HG02884 (cell line): ENCODE measurements around the gene ARMH3.

Experiments used
- ATAC-seq: cut with Tn5 transposase; IDR thresholded peaks from one replicate; pipeline ENCODE4 v1.9.1; 2021; ENCODE audit warnings: mild to moderate bottlenecking, moderate library complexity; ENCODE audit not compliant: unreplicated experiment

The ARMH3 gene, protein sequence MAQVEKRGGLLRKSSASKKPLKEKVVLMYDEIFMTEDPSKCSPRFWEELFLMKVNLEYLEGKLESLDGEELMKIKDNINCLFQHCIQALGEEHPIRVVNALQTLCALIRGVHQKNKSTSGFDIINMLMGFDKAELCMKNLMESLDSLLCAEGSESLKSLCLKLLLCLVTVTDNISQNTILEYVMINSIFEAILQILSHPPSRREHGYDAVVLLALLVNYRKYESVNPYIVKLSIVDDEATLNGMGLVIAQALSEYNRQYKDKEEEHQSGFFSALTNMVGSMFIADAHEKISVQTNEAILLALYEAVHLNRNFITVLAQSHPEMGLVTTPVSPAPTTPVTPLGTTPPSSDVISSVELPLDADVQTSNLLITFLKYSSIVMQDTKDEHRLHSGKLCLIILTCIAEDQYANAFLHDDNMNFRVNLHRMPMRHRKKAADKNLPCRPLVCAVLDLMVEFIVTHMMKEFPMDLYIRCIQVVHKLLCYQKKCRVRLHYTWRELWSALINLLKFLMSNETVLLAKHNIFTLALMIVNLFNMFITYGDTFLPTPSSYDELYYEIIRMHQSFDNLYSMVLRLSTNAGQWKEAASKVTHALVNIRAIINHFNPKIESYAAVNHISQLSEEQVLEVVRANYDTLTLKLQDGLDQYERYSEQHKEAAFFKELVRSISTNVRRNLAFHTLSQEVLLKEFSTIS

DNA sequence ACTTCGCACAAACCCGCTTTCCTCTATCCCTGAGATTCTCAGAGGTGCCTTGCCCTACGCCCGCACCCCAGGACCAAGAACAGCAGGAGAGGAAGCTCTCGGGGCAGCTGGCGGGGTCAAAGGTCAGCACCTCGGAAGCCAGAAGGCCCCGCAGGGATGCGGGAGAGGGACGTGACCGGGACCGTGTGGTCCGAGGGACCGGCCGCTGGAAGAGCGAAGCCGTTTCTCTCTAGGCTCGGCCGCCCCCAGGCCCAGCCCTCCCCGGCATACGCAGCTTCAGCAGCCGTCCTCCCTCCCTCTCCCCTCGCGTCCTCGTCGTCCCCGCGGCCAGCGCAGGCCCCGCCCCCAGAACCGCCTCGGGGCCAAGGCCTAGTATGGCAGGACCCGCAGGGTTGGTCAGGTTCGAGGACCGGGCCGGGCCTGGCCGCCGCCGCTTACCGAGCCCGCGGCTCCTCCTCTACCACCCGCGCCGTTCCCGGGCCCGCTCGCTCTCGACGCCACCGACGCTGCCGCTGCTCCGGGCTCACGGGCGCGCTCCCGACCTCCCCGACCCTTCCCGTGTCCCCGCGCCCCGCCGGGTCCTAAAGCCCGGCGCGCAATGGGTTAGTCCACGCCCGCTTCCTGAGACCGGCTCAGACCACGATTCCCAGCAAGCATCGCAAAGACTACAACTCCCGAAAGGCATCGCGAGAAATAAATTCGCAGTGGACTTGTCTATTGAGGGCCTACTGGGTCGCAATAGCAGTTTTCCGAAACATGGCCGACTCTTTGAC is at the start of gene ARMH3:
Gene ARMH3, minus strand, starts transcription at position 527 of the 773 bp plus-strand sequence. CDS start 16,059 bp downstream, outside the sequence.
- peak; percentile 92 for ATAC-seq

DNA sequence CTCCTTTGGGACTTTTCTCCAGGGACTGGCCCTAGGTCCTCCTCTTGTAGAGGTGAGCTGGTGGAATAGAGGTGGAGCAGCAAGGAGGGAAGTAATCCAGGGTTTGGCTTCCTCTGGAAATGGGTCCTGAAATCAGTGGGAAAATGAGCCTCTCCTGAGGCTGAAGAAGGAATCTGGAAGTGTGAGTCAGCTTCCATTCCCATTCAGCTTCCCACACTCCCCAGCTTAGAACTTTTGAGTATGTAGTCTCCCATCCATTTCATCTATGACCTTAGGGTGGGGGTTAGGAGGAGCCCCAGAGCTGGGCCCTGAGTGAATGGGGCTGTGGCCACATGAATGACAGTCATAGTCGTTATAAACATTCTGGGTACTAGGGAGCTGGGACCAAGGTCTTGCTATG is 46.4 kb upstream of the ARMH3 start:
- ATAC-seq, result no peak

DNA sequence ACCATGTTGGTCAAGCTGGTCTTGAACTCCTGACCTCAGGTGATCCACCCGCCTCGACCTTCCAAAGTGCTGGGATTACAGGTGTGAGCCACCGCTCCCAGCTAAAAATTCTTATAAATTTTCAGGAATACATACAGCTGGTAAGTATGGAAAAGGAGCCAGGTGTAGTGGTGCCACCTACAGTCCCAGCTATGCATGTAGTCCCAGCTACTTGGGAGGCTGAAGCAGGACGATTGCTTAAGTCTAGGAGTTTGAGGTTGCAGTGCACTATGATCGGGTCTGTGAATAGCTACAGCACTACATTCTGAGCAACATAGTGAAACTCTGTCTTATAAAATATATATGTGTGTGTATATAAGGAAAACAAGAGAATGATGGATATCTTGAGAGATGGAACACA is 45.2 kb upstream of the ARMH3 start:
- no peak for ATAC-seq

DNA sequence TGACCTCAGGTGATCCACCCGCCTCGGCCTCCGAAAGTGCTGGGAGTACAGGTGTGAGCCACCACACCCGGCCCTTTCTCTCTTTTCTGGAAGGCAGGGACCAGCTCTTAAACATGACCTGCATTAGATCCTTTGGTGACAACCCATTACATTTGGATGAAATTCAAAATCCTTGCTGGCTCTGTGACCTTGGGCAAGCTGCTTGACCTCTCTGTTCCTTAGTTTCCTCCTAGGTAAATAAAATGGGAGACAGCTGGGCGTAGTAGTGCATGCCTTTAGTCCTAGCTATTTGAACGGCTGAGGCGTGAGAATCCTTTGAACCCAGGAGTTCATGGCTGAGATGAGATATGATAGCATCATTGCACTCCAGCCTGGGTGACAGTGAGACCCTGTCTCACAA is 40.5 kb upstream of the ARMH3 start:
- ATAC-seq, result no peak

DNA sequence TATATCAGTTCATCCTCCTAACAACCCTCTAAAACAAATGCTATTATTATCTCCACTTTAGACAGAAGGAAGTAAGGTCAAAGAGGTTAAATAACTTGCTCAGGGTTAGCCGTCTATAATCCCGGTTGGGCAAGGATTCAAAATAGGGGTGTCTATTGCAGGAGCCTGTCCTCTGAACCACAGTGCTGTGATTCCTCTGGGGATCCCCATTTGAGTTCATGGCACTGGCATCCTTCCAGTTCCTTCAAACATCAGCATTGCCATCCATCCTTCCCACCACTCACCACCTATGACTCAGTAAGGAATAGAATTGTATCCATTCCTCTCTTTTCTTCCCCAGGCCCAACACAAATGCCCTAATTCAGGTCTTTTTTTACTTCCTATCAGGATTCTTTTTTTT is 34.8 kb upstream of the ARMH3 start:
- ATAC-seq, result no peak

DNA sequence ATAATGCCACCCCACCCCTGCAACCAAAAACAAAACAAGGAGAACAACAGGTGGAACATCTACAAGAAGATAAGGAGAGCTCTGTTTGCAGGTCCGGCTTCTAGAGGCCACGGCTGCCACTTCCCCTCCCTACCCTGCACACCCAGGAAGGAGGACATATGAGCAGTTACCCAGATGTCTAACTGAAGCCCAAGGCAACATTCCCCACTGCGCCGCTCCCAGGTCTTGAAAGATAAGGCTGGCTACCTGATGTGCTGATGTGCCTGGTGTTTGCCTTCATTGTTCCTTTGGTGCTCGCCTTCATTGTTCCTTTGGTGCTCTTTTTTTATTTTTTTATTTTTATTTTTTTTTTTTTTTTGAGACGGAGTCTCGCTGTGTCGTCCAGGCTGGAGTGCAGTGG is 30.2 kb upstream of the ARMH3 start:
- ATAC-seq, result no peak

DNA sequence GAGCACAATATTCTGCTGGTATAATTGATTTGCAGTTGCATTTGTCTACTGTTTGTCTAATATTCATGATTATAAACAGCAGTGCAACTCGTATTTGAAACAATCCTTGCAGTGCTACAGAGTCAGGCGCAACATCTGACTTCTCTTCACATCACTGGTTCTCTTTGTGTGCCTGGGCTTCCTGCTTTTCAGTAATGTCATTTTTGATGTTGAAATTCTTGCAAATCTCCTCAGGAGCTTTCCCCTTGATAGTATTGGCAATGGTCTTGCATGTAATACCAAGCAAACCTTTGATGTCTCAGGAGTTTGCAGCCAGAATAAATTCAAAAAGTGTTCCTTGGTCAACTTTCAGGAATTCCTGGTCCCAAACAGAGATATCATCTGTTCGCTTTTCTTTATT is 29.4 kb upstream of the ARMH3 start:
- ATAC-seq, result no peak

DNA sequence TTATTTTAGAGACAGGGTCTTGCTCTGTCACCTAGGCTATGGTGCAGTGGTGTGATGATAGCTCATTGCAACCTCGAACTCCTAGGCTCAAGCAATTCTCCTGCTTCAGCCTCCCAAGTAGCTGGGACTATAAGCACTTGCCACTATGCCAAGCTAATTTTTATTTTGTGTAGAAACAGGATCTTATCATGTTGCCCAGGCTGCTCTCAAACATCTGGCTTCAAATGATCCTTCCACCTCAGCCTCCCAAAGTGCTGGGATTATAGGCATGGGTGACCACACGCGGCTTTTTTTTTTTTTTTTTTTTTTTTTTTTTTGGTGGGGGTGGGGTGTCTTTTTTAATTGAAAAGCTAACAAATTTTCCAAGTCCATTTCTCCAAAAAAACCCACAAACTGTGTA is 27.6 kb upstream of the ARMH3 start:
- ATAC-seq, result no peak

DNA sequence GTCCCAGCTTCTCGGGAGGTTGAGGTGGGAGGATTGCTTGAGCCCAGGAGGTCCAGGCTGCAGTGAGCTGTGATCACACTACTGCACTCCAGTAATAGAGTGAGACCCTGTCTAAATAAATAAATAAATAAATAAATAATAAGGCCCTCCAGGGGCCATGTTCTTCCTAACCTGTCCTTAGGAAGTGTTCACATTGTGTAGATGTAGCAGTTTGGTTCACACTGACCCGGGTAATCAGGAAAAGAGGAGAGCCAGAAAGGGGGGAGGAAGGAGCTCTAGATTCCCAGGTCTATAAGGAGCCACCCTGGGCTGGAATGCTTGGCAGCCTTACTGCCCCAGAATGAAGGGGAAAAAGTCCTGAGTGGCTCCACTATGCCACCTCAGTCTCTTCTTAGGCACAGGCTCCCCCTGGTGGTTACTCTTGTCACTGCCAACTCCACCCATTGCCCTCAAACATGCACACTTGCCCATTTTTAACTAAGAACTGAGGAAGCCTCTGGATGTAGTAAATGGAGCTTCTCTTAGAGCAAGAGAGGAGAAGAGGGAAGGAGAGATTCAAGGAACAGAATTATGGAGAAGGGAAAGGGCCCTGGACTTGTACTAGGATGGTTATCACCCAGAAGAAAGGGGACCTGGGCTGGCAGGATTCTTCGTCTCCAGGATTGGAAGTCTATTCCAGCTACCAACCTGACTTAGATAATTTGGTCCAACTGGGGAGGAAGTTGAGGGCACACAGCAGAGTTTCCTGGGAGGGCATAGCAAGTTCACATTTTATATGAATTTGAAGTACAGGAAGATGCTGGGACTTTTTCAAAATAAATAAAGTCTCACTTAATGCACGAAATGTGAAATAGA is 16.9 kb upstream of the ARMH3 start:
- no peak for ATAC-seq

DNA sequence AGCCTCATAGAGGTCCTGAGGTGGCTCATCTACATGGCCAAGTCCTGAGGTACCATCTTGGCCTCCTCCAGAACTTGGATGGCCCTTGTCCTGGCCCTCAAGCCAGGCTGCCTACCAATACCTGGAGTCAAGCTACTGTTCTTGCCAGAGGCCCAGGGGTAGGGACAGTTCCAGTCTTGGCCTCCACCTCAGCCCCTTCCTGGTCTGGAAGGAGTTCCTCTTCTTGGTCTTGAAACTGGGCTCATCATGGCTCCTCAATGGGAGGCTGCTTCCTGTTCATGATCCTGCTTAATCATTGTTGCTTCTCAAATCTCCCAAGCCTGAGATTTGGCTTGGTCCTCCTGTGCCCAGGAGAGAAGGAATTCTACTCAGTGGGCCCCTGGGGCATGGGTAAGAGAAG is 13.1 kb upstream of the ARMH3 start:
- no peak for ATAC-seq

DNA sequence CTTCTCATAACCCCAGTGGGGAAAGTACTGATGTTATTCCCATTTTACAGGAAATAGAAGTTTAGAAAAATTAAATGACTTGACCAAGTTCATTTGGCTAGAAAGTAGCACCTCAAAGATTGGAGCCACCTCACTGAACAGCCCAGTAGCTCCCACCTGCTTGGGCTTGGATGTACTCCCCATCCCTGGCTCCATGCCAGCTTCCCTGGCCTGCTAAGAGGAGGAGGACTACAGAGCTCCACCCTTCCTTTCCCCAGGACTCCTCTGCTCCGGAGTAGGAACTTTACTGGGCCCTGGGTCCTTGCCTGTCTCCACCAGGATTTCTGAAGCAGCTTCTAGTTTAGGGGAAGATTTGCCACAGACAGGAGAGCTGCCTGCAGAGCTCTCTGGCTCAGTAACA is 12.2 kb upstream of the ARMH3 start:
- ATAC-seq, result no peak

DNA sequence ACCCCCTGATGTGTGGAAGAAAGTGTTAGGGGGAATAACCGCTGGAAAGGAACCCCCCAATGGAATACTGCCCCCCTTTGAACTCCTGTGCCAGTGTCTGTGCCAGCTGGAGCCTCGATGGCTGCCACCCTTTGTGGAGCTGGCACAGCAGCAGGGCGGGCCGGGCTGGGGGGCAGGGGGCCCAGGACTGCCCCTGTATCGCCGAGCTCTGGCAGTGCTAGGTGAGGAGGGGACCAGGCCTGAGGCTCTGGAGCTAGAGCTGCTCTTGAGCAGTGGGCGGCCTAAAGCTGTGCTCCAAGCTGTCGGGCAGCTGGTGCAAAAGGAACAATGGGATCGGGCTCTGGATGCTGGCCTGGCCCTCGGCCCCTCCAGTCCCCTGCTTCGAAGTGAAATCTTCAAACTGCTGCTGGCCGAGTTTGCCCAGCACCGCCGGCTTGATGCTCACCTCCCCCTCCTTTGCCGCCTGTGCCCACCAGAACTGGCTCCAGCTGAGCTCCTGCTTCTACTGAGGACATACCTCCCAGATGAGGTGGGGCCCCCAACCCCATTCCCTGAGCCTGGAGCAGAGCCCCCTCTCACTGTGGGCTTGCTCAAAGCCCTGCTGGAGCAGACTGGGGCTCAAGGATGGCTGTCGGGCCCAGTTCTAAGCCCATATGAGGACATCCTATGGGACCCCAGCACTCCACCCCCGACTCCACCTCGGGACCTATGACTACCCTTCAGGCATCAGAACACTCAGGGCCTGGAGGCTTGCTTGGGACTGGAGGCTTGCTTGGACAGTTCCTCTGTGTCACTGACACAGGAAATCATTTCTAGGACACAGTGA is 11.3 kb upstream of the ARMH3 start:
- ATAC-seq, result no peak

DNA sequence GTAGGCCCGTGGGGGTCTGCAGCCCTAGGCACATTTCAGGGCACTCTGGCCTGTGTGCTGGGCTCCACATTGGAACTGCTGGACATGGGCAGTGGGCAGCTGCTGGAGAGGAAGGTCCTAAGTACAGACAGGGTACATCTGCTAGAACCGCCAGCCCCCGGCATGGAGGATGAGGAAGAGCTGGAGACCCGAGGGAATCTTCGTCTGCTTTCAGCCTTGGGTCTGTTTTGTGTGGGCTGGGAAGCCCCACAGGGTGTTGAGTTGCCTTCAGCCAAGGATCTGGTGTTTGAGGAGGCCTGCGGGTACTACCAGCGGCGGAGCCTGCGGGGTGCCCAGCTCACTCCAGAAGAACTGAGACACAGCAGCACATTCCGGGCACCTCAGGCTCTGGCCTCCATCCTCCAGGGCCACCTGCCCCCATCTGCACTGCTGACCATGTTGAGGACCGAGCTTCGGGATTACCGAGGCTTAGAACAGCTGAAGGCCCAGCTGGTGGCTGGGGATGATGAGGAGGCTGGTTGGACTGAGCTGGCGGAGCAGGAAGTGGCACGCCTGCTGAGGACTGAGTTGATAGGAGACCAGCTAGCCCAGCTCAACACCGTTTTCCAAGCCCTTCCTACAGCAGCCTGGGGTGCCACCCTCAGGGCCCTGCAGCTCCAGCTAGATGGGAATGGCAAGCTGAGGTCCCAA is 10.6 kb upstream of the ARMH3 start:
- ATAC-seq, result no peak

DNA sequence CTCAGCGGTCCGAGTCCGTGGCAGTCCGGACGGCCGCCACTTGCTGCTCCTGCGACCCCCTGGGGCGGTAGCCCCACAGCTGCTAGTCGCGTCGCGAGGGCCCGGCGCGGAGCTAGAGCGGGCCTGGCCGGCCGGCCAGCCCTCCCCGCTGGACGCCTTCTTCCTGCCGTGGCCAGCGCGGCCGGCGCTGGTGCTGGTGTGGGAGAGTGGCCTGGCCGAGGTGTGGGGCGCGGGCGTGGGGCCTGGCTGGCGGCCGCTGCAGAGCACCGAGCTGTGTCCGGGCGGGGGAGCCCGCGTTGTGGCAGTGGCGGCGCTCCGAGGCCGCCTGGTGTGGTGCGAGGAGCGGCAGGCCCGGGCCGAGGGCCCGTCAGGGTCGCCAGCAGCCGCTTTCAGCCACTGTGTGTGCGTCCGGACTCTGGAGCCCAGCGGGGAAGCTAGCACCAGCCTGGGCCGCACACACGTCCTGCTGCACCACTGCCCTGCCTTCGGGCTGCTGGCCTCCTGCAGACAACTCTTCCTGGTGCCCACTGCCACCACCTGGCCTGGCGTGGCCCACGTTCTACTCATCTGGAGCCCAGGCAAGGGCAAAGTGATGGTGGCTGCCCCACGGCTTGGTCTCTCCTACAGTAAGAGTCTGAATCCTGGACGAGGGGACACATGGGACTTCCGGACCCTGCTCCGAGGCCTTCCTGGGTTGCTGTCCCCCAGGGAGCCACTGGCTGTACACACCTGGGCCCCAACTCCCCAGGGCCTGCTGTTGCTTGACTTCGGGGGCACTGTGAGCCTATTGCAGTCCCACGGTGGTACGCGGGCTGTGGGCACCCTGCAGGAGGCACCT is 9.8 kb upstream of the ARMH3 start:
- peak; percentile 30 for ATAC-seq

DNA sequence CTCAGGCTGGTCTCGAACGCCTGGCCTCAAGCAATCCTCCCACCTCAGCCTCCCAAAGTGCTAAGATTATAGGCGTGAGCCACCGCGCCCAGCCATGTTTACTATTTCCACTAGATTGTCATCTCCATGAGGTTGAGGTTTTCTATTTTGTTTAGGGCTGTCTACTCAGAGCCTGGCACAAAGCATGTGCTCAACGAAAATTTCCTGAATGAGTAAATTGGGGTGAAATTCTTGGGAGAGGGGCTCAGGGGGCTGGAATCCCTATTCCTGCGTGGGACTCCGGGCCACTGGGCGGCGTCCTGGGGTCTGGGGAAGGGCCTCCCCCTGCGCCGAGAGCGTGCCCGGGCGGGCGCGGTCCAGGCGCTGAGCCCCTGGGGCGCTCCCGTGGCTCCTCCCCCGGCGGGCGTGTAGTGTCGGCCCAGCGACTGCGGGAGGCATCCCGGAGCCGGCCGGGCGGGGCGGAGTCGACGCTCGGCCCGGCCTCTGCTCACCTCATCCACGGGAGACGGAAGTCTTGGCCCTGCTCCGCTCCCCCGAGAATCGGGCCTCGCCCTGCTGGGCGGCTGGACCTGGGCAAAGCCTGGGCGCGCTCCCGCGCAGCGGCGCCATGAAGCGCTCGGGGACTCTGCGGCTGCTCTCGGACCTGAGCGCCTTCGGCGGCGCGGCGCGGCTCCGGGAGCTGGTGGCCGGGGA is 9.0 kb upstream of the ARMH3 start, which contains the start of gene HPS6:
Gene HPS6, plus strand, starts transcription at position 482 of the 693 bp plus-strand sequence. Its CDS starts 126 bp downstream, at position 608.
- ATAC-seq, result peak; percentile 89

DNA sequence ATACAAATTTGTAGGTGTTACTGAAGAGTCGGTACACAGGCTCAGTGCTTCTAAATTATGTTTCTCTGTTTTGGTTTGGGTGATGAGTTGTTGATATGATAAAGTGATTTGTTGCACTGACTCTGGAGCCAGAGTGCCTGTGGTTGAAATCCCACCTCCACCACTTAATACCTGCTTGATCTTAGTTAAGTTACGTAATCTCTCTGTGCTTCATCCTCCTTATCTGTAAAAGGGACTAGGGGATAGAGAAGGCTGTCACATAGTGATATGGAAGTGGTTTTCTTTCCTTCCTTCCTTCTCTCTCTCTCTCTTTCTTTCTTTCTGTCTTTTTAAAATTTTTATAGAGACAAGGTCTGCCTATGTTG is 8.5 kb upstream of the ARMH3 start:
- no peak for ATAC-seq

DNA sequence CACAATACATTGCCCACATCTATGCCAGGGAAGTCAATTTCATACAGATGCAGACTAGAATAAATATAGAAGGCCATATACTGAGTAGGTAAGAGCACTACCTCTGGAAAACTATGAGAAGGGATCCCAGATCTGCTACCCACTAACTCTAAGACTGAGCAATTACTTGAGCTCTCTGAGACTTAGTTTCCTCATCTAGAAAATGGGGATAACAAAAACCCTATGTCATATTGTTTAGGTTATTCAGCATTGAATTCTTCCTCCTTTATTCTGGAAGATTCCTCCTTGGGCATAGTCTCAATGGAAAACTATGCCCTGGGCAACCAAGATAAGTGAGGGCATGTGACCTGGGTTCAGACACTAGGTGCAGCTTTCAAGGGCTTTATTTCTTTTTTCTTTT is 4.0 kb upstream of the ARMH3 start:
- no peak for ATAC-seq
